Neural cell (in vitro differentiated cells): ENCODE results near the gene LRP1. TPM values are rescaled to one million over a fixed set of nuclear protein-coding genes. Genes with fewer than 3 reads are reported as not detected.

Source experiments
- H2AFZ ChIP-seq: fragments of 200-600, 300-800 bp; sonication (generic), shearing (Covaris generic); 2 replicates; pipeline ENCODE4 v1.6.0; 2014; ENCODE audit warnings: low read depth, mild to moderate bottlenecking, antibody characterized with exemption, low read length, moderate library complexity
- H3F3A ChIP-seq: fragments of 200-600 bp; shearing (Covaris generic); 2 replicates; pipeline ENCODE4 v1.6.1; 2016; ENCODE audit warnings: mild to moderate bottlenecking, moderate library complexity, mixed read lengths, antibody characterized with exemption, low read length; ENCODE audit not compliant: insufficient read depth, poor library complexity, severe bottlenecking
- H3K27ac ChIP-seq: fragments of 200-600, 300-800 bp; sonication (generic), shearing (Covaris generic); 2 replicates; pipeline ENCODE4 v1.5.1; 2014; ENCODE audit warnings: mild to moderate bottlenecking, low read length, moderate library complexity
- H3K27me3 ChIP-seq: fragments of 300-800, 200-600 bp; sonication (generic), shearing (Covaris generic); 2 replicates; pipeline ENCODE4 v1.6.0; 2014; ENCODE audit warnings: mild to moderate bottlenecking, low read depth, low read length, moderate library complexity; ENCODE audit not compliant: insufficient read depth
- H3K36me3 ChIP-seq: fragments of 300-800, 200-600 bp; sonication (generic), shearing (Covaris generic); 2 replicates; pipeline ENCODE4 v1.5.1; 2014; ENCODE audit warnings: mild to moderate bottlenecking, antibody characterized with exemption, low read length, moderate library complexity; ENCODE audit not compliant: insufficient read depth
- H3K4me2 ChIP-seq: fragments of 300-800, 200-600 bp; sonication (generic), shearing (Covaris generic); 2 replicates; pipeline ENCODE4 v1.6.0; 2014; ENCODE audit warnings: mild to moderate bottlenecking, low read length
- H3K4me3 ChIP-seq: fragments of 300-800, 200-600 bp; sonication (generic), shearing (Covaris generic); 2 replicates; pipeline ENCODE4 v1.5.1; 2014; ENCODE audit warnings: mild to moderate bottlenecking, low read length, moderate library complexity
- H3K79me2 ChIP-seq: fragments of 200-600 bp; shearing (Covaris generic); replicated peaks from 2 replicates; pipeline ENCODE4 v1.6.0; 2014; ENCODE audit warnings: mild to moderate bottlenecking, low read length, moderate library complexity; ENCODE audit not compliant: insufficient read depth
- H3K9ac ChIP-seq: fragments of 300-800, 200-600 bp; sonication (generic), shearing (Covaris generic); 2 replicates; pipeline ENCODE4 v1.6.1; 2016; ENCODE audit warnings: mild to moderate bottlenecking, low read length, mixed read lengths
- H3K9me2 ChIP-seq: fragments of 200-600 bp; shearing (Covaris generic); 2 replicates; pipeline ENCODE4 v1.6.1; 2016; ENCODE audit warnings: mild to moderate bottlenecking, low read length, mixed read lengths; ENCODE audit not compliant: insufficient read depth
- H3K9me3 ChIP-seq: fragments of 200-600, 300-800 bp; sonication (generic), shearing (Covaris generic); 2 replicates; pipeline ENCODE4 v1.6.1; 2016; ENCODE audit warnings: mild to moderate bottlenecking, mixed run types, low read length, moderate library complexity, mixed read lengths
- H4K20me1 ChIP-seq: fragments of 200-600 bp; shearing (Covaris generic); 2 replicates; pipeline ENCODE4 v1.6.1; 2016; ENCODE audit warnings: mild to moderate bottlenecking, mixed run types; ENCODE audit not compliant: insufficient read depth
- EP300 ChIP-seq: fragments of 450-650 bp; conservative IDR thresholded peaks from 2 replicates; pipeline ENCODE4 v1.6.1; 2014; ENCODE audit warnings: antibody characterized with exemption, mild to moderate bottlenecking, moderate library complexity; ENCODE audit not compliant: poor library complexity, severe bottlenecking
- EZH2 ChIP-seq: fragments of 200-600, 300-800 bp; shearing (Covaris generic), sonication (generic); IDR thresholded peaks from 2 replicates; pipeline ENCODE4 v1.6.1; 2014; ENCODE audit warnings: antibody characterized with exemption, low read length, borderline replicate concordance, mild to moderate bottlenecking; ENCODE audit not compliant: insufficient read depth, poor library complexity, severe bottlenecking
- MXI1 ChIP-seq: fragments of 450-650 bp; conservative IDR thresholded peaks from 2 replicates; pipeline ENCODE4 v1.6.1; 2014; ENCODE audit warnings: antibody characterized with exemption, mild to moderate bottlenecking; ENCODE audit not compliant: poor library complexity, severe bottlenecking
- POLR2AphosphoS5 ChIP-seq: IDR thresholded peaks from 2 replicates; pipeline ENCODE4 v1.6.1; 2012
- RAD21 ChIP-seq: fragments of 450-650 bp; conservative IDR thresholded peaks from 2 replicates; pipeline ENCODE4 v1.6.1; 2014; ENCODE audit warnings: antibody characterized with exemption, mild to moderate bottlenecking, moderate library complexity
- SMC3 ChIP-seq: fragments of 450-650 bp; conservative IDR thresholded peaks from 2 replicates; pipeline ENCODE4 v1.6.1; 2014; ENCODE audit warnings: antibody characterized with exemption, mild to moderate bottlenecking, moderate library complexity; ENCODE audit not compliant: poor library complexity
- TAF1 ChIP-seq: IDR thresholded peaks from 2 replicates; pipeline ENCODE4 v1.6.1; 2012; ENCODE audit warnings: low read depth
- polyA plus RNA-seq: library from polyadenylated mRNA; depleted of rRNA; stranded (reverse); fragments of >200 nt; gene quantifications from 2 replicates; pipeline ENCODE4 v1.2.3, GENCODE V29; 2014
- TF ChIP-seq, protein P1 (sequence below): fragments of 450-650 bp; IDR thresholded peaks from 2 replicates; pipeline ENCODE4 v1.5.1; 2014; ENCODE audit warnings: antibody characterized with exemption, mild to moderate bottlenecking, moderate library complexity; ENCODE audit not compliant: poor library complexity, severe bottlenecking
- TF ChIP-seq, protein P2 (sequence below): IDR thresholded peaks from 2 replicates; pipeline ENCODE4 v1.6.1; 2012; ENCODE audit warnings: borderline replicate concordance

Gene LRP1
- polyA plus RNA-seq, 1 donor from 2014 or later, result 18.2 TPM

DNA sequence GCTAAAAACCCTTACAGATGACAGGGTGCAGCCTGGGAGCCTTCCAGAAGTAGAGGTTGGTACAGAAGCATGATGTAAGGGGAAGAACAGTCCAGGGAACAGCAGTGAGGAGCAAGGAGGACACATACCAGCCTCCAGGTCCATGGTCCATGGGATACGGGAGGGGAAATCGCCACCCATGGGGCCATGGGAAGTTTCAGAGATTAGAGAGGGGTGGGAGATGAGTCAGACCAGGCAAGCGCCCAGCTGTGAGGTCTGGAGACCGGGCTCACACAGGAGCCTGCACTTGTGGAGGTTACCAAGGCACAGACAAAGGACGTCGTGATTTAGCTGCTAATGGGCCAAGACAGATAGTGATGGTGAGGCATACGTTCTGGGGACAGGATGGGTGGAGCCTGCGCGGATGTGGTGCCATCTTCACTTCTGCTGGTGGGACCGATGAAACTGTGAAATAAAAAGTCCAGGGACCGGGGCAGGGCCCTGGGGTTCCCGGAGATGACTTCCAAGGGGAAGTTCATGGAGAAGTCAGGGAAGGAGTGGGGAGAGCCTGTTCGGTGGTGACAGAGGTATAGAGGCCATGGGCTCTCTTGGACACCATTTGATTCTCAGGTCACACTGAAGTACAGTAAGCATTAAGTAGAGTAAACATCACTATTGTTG is 36.8 kb downstream of the LRP1 start:
- Histone ChIP-seq H3K9me2 (no peaks in the 10 kb centered on the region), H3K9ac (no peak overlapping the region), H4K20me1 (no peaks in the 10 kb centered on the region), H3K9me3 (no peaks in the 10 kb centered on the region), H3K27me3 (no peaks in the 10 kb centered on the region), H3K79me2 (no peaks in the 10 kb centered on the region), H3K4me3 (no peak overlapping the region), H3K36me3 (peaks cover 13% of the 10 kb centered on the region), H3K4me2 (no peak overlapping the region), H3K27ac (no peak overlapping the region), H2AFZ (no peak overlapping the region), H3F3A (no peaks in the 10 kb centered on the region)
- no peak for TF ChIP-seq EP300
- no peak for TF ChIP-seq SMC3
- TF ChIP-seq, protein P1, sequence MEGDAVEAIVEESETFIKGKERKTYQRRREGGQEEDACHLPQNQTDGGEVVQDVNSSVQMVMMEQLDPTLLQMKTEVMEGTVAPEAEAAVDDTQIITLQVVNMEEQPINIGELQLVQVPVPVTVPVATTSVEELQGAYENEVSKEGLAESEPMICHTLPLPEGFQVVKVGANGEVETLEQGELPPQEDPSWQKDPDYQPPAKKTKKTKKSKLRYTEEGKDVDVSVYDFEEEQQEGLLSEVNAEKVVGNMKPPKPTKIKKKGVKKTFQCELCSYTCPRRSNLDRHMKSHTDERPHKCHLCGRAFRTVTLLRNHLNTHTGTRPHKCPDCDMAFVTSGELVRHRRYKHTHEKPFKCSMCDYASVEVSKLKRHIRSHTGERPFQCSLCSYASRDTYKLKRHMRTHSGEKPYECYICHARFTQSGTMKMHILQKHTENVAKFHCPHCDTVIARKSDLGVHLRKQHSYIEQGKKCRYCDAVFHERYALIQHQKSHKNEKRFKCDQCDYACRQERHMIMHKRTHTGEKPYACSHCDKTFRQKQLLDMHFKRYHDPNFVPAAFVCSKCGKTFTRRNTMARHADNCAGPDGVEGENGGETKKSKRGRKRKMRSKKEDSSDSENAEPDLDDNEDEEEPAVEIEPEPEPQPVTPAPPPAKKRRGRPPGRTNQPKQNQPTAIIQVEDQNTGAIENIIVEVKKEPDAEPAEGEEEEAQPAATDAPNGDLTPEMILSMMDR, result no peak
- TF ChIP-seq POLR2AphosphoS5, result no peak
- TF ChIP-seq EZH2, result no peak
- TF ChIP-seq MXI1, result no peak
- TF ChIP-seq TAF1, result no peak
- no peak for TF ChIP-seq RAD21
- TF ChIP-seq, protein P2, sequence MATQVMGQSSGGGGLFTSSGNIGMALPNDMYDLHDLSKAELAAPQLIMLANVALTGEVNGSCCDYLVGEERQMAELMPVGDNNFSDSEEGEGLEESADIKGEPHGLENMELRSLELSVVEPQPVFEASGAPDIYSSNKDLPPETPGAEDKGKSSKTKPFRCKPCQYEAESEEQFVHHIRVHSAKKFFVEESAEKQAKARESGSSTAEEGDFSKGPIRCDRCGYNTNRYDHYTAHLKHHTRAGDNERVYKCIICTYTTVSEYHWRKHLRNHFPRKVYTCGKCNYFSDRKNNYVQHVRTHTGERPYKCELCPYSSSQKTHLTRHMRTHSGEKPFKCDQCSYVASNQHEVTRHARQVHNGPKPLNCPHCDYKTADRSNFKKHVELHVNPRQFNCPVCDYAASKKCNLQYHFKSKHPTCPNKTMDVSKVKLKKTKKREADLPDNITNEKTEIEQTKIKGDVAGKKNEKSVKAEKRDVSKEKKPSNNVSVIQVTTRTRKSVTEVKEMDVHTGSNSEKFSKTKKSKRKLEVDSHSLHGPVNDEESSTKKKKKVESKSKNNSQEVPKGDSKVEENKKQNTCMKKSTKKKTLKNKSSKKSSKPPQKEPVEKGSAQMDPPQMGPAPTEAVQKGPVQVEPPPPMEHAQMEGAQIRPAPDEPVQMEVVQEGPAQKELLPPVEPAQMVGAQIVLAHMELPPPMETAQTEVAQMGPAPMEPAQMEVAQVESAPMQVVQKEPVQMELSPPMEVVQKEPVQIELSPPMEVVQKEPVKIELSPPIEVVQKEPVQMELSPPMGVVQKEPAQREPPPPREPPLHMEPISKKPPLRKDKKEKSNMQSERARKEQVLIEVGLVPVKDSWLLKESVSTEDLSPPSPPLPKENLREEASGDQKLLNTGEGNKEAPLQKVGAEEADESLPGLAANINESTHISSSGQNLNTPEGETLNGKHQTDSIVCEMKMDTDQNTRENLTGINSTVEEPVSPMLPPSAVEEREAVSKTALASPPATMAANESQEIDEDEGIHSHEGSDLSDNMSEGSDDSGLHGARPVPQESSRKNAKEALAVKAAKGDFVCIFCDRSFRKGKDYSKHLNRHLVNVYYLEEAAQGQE, result no peak

DNA sequence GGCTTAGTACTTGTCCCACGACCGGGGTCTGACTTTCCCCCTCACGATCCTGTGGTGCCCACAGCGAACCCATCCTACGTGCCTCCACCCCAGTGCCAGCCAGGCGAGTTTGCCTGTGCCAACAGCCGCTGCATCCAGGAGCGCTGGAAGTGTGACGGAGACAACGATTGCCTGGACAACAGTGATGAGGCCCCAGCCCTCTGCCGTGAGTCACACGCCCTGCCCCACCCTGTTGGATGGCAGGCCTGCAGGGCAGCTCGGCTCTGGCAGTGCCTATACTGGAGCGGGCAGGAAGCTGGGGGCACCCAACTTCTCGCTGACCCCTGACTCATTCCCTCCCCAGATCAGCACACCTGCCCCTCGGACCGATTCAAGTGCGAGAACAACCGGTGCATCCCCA is 37.5 kb downstream of the LRP1 start:
- no peak overlapping the region for H3K4me2 ChIP-seq
- H3K27me3 ChIP-seq, result no peaks in the 10 kb centered on the region
- no peaks in the 10 kb centered on the region for H3K9me3 ChIP-seq
- no peak overlapping the region for H3K27ac ChIP-seq
- H3K9me2 ChIP-seq, result no peaks in the 10 kb centered on the region
- no peaks in the 10 kb centered on the region for H4K20me1 ChIP-seq
- TF ChIP-seq, protein P1, result no peak
- TF ChIP-seq RAD21 (no peak), EZH2 (no peak), MXI1 (no peak), TAF1 (no peak), SMC3 (no peak), POLR2AphosphoS5 (no peak)
- TF ChIP-seq, protein P2, result no peak
- H3K9ac ChIP-seq, result no peak overlapping the region
- H3F3A ChIP-seq, result no peaks in the 10 kb centered on the region
- H2AFZ ChIP-seq, result no peak overlapping the region
- peaks cover 14% of the 10 kb centered on the region for H3K36me3 ChIP-seq
- H3K4me3 ChIP-seq, result no peak overlapping the region
- H3K79me2 ChIP-seq, result no peaks in the 10 kb centered on the region
